Measurements from ENCODE around the gene MYO3B.

DNA sequence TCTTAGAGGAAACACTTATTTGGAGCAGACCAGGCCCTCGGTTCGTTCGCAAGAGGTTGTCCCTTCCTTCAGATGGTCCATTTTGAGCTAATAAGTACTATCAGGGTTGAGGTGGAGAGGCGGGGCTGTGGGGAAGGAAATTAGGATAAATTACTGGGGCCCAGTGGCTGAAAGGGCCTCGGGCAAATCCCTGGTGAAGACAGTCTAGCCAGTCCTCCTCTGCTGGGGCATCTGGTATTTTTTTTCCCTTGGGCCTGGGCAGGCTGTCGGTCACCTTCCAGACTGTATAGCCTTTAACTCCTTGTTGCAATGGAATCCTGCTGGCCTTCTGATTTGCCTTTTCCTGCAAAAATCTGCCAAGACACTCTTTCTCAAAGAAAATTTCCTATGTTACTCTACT is 1.7 kb upstream of the MYO3B start:
- no peak for TF ChIP-seq CTCF (IDR thresholded peaks at IDR 0.05)
- TF ChIP-seq EP300 (IDR thresholded peaks at IDR 0.05; ENCODE audit: low read depth): no peak
